Stimulated activated CD4-positive, alpha-beta T cell treated with anti-CD3 and anti-CD28 coated beads, Interleukin-15, amount 100 ng/mL, for 48 hours (primary cell): ENCODE measurements around the gene GPANK1.

Source experiments
- DNase-seq, 2 donors: peaks; one replicate each; pipeline ENCODE4 v3.0.0-alpha.2; 2020; ENCODE audit warnings: low read depth in 2 of 2

GPANK1 gene

DNA sequence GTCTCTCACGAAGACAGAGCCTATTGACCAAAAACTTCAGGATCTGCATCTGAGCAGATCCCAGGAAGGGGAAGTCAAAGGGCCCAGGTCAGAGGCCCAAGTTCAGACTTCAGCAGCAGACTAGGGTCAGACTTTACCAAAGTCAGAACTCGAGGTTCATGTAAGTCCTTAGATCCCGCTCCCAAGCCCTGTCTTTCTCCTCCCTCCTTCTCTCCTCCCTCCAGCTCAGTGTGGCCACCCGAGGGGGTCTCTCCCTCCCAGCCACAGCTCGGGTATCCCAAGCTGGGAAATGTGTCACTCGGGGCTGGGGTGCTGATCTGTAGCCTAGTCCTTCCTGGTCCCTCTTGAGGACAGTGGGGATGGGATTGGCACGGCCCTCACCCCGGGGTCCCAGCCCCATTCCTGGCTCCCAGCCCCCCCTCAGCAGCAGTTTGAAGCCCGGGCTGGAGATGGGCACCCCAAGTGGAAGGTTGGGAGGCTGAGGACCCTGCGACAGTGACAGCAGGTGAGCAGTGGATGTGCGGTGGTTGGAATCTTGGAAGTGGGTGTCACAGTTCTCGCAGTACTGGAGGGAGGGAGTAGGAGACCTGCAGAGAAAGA, 2.6 kb downstream of the GPANK1 start:
- no peak for DNase-seq

DNA sequence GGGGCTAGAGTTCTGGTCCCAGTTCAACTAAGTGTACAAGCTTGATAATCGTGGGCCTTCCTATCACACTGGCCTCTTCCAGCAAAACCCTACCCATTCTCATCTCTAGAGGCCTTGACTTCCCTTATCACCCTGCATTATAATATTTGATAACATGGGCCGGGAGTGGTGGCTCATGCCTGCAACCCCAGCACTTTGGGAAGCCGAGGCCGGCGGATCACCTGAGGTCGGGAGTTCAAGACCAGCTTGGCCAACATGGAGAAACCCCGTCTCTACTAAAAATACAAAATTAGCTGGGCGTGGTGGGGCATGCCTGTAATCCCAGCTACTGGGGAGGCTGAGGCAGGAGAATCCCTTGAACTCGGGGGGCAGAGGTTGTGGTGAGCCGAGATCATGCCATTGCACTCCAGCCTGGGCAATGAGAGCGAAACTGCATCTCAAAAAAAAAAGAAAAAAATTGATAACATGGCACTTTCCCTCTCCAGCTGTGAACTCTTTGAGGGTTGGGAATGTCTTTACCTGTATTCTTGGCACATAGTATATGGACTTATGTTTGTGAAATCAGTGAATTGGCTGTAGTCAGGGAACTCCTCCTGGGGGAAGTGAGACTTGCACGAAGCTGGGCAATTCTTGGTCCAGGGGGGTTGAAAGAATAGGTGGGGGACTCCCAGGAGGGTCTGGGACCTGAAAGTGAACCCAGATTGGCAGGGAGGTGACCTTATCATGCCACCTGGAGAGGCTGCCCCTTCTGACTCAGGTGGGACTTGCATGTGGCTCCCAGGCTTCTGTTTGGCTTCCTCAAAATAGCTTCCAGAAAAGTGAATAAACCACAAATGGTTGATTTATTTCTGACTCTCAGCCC, 3.3 kb downstream of the GPANK1 start:
- DNase-seq: no peak

DNA sequence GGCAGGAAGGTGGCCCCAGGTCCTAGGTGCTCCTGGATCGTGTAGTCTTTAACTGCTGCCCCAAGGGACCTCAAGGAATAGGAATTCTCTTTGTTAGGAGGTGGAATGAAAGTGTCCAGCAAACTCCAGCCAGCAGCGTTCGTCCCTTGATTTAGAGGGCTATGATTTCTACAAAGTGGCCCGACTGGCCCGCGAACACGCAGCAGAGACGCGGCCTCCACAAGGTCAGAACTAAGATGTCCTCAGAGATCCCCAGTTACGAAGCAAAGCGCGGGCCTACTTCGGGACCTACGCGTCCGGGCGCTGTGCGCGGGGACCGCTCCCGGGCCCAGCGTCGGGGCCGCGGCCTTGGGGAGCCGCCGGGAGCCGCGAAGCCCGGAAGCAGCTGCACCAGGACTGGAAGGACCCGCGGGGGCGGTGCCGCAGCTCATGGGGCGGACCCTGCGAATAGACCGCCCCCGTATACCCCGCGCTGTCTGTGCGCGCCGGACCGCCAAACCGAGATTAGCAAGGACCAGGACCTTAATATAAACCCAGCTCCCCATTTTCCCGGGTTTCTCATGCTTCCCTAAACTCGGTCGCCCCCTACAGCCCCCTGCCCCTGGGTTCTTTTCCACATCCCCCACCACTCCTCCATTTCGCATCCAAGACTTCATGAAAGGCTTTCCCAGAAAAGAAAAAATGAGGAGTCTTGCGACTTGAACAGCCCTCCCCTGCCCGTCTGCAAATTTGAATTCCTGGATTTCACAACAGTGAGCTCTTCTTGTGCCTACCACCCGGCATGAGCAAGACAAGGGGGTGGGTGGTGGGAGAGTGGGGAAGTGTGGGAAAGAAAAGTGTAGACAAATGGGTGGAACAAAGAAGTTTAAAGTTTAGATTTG, 4.2 kb downstream of the GPANK1 start, which contains the start of gene C6orf47:
C6orf47 (minus strand) TSS at position 398 of the 881 bp plus-strand sequence. CDS start 831 bp downstream, outside the sequence.
- peak; percentile 51 to 63 for DNase-seq

DNA sequence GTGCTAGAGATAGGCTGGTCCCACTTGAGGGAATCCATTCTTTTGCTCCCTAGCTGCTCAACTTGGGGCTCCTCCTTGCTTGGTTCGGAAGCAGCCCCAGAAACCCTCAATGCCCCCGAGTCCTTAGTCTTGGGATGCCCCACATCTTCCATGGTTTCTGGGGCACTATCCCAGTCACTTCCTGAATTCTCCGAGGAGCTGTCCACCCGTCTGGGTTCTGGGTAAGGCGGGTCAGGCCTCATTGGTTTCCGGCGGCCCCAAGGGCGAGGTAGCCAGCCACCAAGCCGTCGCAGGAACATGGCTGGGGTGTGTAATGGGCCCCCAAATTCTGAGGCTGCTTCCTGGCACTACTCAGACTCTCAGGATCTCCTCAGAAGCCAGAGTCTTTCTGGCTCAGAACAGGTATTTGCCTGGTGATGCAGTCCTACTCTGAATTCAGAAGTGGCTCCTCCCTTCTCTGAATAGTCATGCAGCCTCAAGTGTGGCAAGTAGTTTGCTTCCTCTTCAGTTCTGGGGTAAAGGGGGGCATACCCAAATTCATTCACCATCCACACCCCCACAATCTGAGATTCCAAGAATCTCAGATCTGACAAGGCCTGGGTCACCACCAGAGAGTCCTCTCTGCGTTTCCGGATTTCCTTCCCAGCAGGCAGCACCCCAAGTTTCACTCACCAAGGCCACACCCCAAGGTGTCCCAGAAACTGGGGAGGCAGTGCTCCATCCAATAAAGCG, 5.0 kb downstream of the GPANK1 start:
- no peak for DNase-seq

DNA sequence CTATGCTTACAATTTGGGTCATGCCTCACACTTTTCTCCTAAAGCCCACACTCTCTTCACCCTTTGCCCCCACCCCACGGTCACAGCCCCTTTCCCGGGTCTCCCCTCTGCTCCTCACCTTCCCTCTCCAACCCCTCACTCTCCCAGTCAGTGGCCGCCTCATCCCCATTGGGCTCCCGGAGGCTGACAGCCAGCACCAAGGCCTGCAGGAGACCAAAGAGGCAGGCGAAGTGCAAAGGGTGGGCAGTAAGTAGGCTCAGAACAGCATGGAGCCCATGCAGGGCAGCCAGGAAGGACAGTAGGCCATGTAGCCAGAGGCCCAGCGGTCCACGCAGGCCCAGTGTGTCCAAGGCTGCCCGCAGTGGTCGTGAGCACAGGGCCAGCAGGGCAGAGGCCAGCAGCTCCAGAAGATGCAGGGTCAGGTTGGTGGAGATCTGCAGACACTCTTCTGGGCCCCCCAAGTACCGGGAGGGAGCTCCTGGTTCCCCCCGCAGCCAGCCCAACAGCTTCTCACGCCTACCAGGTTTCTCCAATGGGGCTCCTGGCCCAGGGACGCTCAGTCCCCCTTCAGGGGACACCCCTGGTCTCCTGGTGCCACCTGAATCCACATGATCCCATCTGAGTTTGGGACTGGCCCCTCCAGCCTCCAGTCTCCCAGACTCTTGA, 5.7 kb downstream of the GPANK1 start:
- DNase-seq: no peak

DNA sequence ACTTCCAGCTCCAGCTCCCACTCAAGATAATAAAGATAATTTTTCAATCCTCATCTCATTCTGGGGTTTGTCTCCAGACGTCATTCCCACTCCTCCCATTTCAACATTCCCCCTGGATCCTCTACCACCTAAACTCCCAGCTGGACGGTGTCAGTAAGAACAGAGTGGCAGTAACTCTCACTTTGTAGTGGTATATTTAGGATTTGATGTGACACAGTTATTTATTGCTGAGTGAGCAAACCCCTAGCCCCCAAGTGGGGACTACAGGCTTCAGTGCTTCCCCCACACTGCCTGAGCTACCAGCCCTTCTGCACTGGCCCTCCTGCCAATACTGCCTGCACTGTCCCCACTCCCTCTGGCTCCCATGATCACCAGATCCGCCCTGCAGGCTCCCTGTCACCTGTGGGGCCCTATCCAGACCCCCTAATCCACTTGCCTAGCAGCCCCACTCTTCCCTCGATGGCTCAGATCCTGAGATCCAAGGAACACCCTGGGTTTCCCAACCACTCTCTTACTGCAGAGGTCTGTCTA, 6.6 kb downstream of the GPANK1 start:
- DNase-seq: no peak

DNA sequence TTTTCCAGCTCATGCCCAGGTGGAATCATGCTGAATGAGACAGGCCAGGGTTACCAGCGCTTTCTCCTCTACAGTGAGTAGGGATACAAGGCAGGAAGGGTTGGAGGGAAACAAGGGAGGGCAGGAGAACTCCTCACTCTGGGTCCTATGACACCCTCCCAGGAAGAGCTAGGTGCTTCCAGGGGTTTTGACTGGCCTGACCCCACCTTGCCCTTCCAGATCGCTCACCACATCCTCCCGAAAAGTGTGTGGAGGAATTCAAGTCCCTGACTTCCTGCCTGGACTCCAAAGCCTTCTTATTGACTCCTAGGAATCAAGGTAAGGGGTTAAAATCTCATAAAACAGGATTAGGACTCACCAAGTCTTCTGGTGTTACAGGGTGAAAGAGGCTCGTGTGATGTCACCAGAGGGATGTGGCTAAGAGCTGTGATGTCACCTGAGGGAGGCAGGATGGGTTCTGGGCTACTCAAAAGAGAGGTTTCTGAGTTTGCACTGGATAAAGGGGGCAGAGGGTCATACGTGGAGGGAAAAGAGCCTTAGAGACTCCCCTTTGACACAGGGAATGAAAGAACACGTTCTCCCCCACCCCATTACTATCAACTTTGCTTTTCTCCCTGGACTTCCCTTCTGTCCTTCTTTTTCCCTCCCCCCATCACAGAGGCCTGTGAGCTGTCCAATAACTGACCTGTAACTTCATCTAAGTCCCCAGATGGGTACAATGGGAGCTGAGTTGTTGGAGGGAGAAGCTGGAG, 7.2 kb downstream of the GPANK1 start:
- DNase-seq: no peak

DNA sequence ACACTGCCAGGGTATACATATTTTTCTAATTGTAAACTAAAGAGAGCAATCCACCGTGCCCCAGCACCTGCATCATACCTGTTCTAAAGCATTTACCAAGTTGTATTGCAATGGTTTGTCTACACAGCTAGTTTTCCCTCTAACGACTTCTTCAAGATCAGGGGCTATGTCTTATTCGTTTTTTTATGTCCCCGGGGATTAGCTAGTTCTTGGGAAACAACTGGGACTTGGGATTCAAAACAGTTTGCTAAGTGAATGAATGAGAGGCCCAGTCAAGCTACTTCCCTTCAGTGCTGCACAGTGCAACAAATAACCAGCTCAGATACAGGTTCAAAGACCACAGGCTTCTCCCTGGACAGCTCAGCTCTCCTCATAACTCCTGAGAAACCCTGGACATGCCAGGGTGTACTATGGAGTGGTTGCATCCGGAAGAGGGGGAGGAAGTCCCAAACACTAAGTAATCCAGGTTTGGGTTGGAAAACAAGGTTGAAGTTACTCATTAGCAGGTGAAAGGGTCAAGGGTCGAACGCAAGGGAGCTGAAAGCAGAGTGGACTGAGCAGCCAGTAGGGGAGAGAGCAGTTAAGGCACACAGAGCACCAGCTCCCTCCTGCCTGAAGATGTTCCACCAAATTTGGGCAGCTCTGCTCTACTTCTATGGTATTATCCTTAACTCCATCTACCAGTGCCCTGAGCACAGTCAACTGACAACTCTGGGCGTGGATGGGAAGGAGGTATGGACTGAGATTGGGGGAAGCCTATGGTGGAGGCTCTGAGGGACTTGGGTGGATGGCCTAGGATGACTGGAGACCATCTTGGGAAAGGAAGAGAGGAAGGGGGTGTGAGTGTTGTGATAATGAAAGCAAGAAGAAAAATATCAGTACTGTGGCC, 9.2 kb downstream of the GPANK1 start, which contains the start of gene APOM:
APOM (plus strand) TSS at position 546 of the 889 bp plus-strand sequence; CDS start at position 619, 73 bp downstream.
- DNase-seq: no peak

DNA sequence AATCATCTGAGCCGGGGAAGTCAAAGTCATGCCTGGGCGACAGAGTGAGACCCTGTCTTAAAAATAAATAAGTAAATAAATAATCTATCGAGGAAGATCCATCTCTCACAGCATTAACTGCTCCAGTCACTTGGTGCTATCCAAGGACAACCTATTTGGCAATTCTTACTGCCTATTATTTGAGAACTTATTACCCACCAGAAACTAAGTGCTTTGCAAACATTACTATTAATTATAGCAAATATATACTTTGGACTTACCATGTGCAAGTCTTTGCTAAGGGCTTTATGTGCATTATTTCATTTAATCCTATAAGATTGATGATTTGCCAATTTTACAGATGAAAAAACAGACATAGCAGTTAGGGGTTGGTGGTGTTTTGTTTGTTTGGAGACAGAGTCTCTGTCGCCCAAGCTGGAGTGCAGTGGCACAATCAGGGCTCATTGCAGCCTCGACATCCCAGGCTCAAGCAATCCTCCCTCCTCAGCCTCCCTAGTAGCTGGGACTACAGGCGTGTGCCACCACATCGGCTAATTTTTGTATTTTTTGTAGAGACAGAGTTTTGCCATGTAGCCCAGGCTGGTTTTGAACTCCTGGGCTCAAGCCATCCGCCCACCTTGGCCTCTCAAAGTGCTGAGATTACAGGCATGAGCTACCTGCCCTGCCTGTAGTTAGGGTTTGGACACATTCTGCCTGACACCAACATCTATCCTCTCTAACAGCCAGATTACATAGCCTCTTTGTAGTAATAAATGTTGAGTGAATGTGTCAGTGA, 10.0 kb downstream of the GPANK1 start:
- no peak for DNase-seq

DNA sequence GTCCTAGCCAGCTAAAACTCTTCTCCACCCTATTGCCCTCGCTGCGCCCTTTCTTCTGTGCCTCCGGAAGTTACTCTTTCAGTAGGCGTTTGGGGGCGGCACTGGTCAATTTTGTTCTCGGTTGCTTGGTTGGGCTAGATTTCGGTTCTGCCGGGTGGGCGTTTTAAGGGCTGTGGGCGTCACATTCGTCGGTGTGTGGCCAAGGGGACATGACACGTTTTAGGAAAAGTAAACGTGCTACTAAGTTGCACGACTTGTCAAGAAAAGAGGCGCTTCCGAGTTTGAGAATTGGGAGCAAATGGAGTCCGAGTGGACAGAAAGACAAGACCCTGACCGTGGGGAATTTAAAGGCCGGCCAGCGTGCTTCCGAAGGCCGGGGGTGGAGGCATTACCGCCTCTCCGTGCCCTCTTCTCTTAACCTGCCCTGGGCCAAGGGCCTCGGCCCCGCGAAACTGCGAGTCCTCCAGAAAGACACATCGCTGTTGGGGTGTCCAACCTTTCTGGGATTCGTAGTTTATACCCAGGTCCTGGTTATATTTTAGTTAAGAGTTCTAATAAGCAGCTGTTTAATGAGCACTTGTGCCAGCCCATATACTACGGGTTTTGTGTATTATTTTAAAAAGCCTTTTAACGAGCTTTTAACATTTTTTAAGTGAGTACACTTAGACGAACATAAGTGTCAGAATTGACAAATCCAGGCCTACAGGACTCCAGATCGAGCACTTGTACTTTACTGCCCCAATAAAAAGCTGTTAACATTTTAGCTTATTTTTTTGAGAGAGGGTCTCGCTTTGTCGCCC, 11.7 kb downstream of the GPANK1 start:
- DNase-seq: peak; percentile 74 to 79

DNA sequence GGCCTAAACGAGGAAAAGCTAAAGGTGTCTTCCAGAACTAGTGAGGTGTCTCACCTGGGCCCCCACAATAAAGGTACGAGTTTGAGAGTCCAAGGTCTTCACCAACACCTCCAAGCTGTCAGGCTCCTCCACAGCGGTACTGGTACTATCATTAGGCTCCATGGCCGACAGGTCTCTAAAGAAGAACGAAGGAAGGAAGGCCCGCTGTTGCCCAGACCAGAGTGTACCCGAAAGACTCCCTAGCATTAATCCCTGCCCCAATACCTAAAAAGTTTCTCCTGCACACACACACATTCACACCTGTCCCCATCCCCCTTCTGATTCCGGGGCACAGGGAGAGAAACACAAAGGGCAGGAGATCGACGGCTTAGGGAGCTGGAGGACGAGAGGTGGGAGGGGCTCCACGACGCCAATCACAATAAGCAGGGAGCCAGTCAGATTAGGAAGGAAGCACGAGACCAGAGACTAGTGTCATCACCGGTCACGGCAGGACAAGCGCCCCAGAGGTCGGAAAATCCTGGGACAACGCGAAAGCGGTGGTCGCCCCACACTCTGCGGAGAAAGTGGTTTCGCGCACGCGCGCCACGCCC, 13.1 kb downstream of the GPANK1 start:
- peak; percentile 41 to 58 for DNase-seq

DNA sequence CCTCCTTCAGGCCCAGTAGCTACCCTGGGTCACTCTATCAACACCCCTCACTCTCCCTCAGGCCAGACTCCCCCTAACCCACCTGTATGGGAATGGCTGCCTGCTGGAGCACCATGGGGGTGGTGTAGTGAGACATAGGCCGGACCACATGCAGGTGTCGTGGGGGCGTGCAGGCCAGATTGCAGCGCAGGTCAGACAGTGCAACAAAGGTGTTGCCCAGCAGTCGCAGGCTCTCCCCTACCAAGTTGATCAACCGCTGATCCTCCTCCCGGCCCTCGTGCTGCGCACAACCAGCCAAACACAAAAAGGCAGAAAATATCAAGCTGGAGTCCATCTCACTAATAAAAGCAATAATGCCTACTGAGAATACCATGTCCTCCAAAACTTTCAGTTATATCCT, 19.5 kb downstream of the GPANK1 start:
- no peak for DNase-seq

DNA sequence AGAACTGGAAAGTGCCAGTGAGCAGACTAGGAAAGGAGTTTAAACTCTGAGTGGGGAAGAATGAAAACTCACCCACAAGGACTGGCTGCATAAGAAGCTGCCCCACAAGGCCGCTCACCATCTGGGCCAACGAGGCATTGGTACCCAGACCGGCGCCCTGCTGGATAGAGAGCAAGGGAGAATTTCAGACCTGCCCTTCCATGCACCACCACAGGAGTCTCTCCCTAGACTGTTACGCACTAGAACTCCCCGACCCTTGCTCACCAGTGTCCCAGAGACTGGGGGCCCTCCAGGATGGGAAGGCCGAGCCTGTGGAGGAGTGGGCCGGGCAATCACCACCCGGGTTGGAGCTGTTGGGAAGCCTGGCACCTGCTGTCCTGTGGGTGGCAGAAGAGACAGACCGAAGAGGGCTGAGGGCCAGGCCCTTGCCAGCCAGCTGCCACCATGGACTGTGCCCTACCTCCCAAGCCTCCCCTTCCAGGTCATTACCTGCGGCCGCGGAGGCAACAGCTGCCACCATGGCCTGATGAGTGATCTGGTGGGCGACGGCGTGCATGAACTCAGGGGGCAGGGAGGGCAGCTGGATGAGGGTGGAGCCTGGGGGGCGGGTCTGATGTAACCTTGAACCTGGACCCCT, 20.9 kb downstream of the GPANK1 start:
- no peak for DNase-seq

DNA sequence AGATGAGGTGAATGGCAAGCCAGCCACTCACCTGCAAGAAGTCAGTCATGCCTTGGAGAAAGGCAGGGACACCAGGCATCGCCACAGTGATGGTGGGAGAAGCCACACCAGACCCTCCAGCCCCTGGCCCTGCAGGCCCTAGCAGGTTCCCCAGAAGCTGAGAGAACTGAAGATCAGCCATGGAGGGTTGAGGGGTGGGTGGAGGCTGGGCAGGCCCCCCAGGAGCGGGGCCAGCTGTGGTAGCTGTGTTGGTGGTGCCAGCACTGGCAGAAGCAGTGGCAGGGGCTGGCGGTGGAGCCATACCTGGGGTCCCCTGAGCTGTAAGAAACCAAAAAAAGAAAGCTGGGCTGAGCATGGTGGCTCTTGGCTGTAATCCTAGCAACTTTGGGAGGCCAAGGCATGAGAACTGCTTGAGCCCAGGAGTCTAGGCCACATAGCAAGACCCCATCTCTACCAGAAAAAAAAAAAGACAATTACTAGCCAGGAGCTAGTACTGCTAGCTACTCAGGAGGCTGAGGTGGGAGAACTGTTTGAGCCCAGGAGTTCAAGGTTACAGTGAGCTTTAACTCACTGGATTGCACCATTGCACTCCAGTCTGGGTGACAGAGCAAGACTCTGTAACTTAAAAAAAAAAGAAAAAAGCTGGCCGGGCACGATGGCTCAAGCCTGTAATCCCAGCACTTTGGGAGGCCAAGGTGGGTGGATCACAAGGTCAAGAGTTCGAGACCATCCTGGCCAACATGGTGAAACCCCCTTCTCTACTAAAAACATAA, 21.8 kb downstream of the GPANK1 start:
- no peak for DNase-seq

DNA sequence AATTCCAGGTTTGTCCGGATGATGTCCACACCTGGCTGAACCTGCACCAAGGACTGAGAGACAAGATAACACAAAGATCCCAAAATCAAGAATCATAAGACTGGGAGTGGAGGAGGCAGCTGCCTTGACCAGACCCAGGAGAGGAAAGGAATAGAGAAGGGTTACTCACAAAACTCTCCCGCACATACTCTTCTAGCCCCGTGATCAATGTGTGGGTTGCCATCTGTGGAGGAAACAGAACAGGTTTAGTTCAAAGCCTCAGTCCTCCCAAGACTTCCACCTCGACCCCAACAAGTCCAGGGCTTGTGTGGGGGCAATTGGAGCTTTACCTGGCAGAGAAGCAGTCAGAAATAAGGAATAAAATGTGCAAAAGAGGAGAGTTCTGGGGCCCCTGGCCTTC, 23.4 kb downstream of the GPANK1 start:
- no peak for DNase-seq

DNA sequence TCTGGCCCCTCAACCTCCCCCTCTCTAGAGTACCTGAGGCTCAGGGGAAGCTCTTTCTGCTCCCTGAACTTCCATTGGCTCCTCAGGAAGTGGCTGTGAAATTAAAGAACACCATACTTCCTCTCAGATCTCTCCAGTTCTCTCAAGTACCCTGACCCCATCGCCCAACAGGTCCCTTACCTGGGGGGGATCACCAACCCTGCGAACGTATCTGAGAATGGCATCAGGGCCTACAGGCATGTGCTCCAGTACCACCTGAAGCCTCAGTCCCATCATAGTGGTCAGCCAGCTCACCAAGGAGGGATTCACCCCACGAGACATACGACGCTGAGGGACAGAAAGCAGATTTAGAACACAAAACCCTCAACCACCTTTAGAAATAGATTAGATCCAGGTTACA, 24.2 kb downstream of the GPANK1 start:
- DNase-seq: no peak
